GM06990 (cell line): ENCODE data around the gene SEMA7A.

Experiments
- DNase-seq: peaks from one replicate; pipeline ENCODE4 v3.0.0-alpha.2; 2011; ENCODE audit not compliant: insufficient read length; ENCODE audit errors: extremely low read depth
- H3K27me3 ChIP-seq: replicated peaks from 2 replicates; pipeline ENCODE4 v1.6.0; 2011; ENCODE audit warnings: low read length; ENCODE audit not compliant: control insufficient read depth, insufficient read depth
- H3K36me3 ChIP-seq: 2 replicates; pipeline ENCODE4 v1.5.1; 2011; ENCODE audit warnings: low read length; ENCODE audit not compliant: control insufficient read depth, insufficient read depth
- H3K4me3 ChIP-seq: replicated peaks from 2 replicates; pipeline ENCODE4 v1.5.1; 2011; ENCODE audit warnings: low read depth, mild to moderate bottlenecking, control low read depth, low read length
- TF ChIP-seq, protein P1 (sequence below): IDR thresholded peaks from 2 replicates; pipeline ENCODE4 v1.5.1; 2011; ENCODE audit warnings: low read length, control low read depth, mild to moderate bottlenecking, inconsistent platforms; ENCODE audit not compliant: insufficient read depth, poor library complexity, severe bottlenecking

Gene SEMA7A

DNA sequence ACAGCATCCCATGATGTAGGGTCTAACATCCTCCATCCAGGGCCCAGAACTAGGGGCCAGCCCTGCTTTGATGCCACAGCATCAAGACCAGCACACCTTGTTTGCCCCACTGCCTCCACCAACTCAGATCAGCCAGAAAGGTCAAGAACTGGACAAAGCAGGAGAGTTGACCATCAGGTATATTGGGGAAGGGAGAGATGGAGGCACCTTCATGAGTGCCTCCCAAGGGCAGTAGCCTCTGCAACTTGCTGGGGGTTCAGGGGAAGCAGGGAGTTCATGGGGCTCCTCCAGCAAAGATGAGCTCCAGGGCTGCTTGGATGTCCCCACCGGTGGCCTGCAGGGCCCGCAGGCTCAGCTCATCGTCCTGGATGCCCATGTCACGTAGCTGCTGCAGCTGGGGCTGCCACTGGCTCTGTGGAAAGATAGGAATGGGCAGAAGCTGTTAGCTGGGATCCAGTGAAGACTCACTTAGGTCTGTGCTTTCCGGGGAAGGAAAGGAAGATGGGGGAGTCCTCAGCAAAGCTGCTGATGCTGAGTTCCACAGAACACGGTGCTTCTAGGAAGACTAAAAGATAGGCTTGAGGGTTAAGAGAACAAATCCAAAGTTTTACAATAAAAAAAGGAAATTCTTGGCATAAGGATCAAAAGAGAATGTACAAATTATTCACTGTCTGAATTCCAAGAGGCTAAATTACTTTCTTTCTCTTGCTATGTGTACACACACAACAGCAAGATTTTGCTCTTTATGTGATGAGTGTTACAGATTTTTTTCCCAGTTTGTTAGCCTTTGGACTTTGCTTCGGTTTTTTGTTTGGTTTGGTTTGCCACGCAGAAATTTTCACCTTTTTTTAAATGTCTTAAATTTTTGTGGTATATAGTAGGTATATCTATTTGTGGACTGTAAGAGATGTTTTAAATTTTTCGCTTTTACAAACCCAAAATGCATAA lies 12.3 kb upstream of the SEMA7A start:
- Histone ChIP-seq H3K4me3 (no peak overlapping the region), H3K36me3 (peaks cover 55% of the 10 kb centered on the region)

DNA sequence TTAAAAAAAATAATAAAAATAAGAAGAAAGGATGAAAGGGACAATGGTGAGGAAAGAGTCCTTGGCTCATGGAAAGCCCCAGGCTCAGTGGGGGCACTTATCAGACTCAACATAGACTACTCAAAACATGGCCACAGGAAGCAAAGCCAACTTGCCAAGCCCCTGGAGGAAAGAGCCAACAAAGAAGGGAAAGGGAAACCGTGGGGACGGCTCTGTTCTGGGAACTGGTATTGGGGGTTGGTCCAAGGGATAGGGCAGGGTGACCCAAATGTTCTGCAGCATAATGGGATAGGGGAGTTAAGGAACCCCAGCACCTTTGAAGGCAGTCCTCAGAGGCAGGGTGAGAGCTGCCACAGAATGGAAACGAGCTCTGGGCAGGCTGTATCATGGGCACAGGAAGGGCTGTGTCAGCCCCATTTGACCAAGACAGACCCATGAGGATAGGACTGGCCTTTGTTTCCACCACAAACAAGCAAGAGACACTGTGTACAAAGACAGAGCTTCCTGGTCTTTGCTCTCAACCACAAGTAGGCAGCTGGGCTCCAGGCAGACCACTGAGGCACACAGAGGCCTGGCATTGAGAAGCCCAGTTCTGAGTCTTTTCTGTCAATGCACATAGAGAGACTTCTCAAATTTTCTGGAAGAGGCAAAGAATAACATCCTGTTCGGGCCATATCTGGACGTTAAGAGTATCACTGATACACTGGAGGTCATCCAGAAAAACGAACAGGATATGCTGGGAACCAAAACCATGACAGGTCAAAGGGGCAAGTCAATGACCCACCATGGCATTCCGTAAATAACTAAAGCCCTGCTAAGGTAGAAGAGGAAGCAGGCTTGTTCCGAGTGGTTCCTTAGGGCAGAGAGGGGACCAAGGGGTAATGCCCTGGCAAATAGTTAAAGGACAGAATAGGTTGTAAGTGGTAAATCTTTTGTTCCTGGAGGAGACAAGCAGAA lies 10.6 kb upstream of the SEMA7A start:
- H3K36me3 ChIP-seq: peaks cover 40% of the 10 kb centered on the region
- no peaks in the 10 kb centered on the region for H3K27me3 ChIP-seq
- TF ChIP-seq, protein P1, sequence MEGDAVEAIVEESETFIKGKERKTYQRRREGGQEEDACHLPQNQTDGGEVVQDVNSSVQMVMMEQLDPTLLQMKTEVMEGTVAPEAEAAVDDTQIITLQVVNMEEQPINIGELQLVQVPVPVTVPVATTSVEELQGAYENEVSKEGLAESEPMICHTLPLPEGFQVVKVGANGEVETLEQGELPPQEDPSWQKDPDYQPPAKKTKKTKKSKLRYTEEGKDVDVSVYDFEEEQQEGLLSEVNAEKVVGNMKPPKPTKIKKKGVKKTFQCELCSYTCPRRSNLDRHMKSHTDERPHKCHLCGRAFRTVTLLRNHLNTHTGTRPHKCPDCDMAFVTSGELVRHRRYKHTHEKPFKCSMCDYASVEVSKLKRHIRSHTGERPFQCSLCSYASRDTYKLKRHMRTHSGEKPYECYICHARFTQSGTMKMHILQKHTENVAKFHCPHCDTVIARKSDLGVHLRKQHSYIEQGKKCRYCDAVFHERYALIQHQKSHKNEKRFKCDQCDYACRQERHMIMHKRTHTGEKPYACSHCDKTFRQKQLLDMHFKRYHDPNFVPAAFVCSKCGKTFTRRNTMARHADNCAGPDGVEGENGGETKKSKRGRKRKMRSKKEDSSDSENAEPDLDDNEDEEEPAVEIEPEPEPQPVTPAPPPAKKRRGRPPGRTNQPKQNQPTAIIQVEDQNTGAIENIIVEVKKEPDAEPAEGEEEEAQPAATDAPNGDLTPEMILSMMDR: no peak
- no peak overlapping the region for H3K4me3 ChIP-seq
- DNase-seq: no peak

More for the DNA sequence above, 12.3 kb upstream of the SEMA7A start:
- DNase-seq: no peak
- no peaks in the 10 kb centered on the region for H3K27me3 ChIP-seq
- TF ChIP-seq, protein P1: no peak

DNA sequence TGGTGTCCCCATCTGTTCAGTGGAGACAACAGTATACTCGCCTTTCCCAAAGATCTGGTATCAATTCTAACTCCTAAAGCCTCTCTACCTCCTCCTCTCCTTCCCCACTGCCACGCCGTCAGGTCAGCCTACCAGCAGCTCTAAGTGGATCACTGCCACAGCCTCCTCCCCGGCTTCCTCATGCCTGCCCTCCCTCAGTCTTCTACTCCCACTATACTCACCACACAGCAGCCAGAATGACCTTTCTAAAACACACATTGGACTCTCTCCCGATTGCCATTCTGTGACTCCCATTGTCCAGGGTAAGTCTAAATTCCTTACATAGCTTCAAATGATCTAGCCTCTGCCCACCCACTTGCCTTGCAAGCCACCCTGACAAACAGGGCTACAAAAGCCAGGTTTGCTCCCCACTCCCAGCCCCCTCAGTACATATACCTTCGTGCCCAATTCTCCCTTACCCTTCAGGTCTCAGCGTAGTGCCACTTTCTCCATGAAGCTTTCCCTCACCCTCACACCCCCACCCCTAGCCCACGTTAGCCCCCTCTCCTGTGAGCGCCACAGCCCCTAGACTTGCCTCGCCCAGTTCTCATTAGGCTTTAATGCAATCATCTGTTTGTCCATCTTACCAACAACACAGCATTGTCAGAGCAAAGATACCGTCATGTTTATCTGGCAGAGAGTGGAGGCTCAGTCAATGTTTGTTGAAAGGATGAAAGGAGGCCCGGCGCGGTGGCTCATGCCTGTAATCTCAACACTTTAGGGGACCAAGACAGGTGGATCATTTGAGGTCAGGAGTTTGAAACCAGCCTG lies 9.5 kb upstream of the SEMA7A start:
- Histone ChIP-seq H3K36me3 (peaks cover 32% of the 10 kb centered on the region), H3K27me3 (no peaks in the 10 kb centered on the region), H3K4me3 (no peak overlapping the region)
- TF ChIP-seq, protein P1: no peak
- no peak for DNase-seq

DNA sequence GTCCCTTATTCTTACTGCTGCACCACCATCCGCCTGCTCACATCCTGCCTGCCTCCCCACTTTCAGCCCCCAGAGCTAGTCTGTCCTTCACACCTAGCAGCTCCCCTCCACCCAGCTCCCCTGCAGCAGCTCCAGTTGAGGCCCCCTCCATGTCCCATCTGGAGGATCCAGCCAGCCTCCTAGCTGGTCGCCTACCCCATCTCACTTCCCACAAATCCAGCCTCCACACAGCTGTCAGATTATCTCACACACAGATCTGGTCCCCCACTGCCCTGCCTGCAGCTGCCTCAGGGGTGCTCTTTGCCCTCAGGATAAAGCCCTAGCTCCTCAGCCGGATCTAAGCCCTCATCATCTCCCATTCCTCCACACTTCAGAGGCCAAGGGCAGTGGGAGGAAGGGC lies 8.8 kb upstream of the SEMA7A start:
- no peaks in the 10 kb centered on the region for H3K27me3 ChIP-seq
- H3K4me3 ChIP-seq: no peak overlapping the region
- TF ChIP-seq, protein P1: no peak
- H3K36me3 ChIP-seq: peaks cover 25% of the 10 kb centered on the region
- no peak for DNase-seq

DNA sequence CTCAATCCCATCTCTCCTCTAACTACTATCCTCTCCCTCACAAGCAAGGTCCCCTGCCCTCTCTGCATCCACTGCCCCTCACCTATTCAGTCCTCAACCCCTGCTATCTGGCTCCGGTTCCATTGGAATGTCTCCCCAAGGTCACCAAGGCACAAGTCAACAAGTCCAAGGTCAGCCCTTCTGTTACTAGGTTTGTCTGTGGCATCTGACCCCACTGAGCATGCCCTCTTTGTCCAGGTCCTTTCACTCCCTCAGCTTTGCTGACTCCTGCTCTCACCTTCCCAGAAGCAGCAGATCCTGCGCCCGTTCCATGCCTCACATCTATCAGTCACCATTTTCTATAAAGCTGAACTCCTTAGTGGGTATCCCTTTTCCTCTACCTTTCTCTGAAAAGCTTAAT lies 8.3 kb upstream of the SEMA7A start:
- Histone ChIP-seq H3K27me3 (no peaks in the 10 kb centered on the region), H3K36me3 (peaks cover 22% of the 10 kb centered on the region), H3K4me3 (no peak overlapping the region)
- DNase-seq: no peak
- TF ChIP-seq, protein P1: no peak
